ENCODE results near the gene SMDT1.

SMDT1 gene

DNA sequence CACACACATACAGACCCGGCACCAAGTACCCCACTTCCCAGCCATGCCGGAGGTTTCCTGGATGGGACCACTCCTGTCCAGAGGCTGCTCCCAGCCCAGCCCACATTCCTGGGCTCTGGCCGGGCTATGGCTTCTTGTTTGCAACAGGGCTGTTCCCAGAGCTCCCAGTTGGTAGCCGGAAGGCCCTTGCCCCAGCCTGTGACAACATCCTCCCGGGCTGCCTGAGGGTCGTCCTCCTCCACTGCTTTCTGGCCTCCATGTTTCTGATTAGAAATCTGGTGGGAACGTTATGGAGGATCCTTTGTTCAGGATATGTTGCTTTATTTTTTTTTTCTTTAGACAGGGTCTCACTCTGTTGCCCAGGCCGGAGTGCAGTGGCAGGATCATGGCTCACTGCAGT lies 52.1 kb downstream of the SMDT1 start:
- no peaks in the 10 kb centered on the region for H3K9me3 ChIP-seq
- TF ChIP-seq, protein P1, sequence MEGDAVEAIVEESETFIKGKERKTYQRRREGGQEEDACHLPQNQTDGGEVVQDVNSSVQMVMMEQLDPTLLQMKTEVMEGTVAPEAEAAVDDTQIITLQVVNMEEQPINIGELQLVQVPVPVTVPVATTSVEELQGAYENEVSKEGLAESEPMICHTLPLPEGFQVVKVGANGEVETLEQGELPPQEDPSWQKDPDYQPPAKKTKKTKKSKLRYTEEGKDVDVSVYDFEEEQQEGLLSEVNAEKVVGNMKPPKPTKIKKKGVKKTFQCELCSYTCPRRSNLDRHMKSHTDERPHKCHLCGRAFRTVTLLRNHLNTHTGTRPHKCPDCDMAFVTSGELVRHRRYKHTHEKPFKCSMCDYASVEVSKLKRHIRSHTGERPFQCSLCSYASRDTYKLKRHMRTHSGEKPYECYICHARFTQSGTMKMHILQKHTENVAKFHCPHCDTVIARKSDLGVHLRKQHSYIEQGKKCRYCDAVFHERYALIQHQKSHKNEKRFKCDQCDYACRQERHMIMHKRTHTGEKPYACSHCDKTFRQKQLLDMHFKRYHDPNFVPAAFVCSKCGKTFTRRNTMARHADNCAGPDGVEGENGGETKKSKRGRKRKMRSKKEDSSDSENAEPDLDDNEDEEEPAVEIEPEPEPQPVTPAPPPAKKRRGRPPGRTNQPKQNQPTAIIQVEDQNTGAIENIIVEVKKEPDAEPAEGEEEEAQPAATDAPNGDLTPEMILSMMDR (IDR thresholded peaks at IDR 0.05; ENCODE audit: low read depth, low read length): no peak
- no peak for DNase-seq

DNA sequence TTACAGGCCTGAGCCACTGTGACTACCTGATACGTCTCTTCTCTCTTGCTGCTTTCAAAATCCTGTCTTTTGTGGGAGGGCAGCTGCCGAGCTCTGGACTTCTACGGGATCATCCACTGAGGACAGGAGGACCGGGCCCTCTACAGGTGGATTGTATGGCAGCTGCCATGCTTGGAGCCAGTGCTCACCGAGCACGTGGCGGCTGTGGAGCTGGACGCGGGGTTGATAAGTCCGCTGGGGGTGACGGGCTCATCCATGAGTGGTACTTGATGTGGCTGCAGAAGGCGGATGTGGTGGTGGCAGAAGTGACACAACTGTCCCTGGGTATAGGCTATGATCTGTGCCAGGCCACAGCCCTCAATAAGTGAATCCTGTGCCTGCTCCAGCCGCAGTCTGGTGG lies 53.0 kb downstream of the SMDT1 start:
- Histone ChIP-seq H3K36me3 (no peaks in the 10 kb centered on the region), H3K4me1 (no peaks in the 10 kb centered on the region), H3K4me3 (ENCODE audit: low read depth, low read length) (no peak overlapping the region), H3K27me3 (no peaks in the 10 kb centered on the region), H3K9me3 (no peaks in the 10 kb centered on the region)
- DNase-seq: no peak
- TF ChIP-seq, protein P1 (IDR thresholded peaks at IDR 0.05; ENCODE audit: low read depth, low read length): no peak

More for the DNA sequence above, 52.1 kb downstream of the SMDT1 start:
- no peaks in the 10 kb centered on the region for H3K27me3 ChIP-seq
- H3K36me3 ChIP-seq: no peaks in the 10 kb centered on the region
- H3K4me3 ChIP-seq (ENCODE audit: low read depth, low read length): no peak overlapping the region
- H3K4me1 ChIP-seq: no peaks in the 10 kb centered on the region
